Thyroid gland (tissue), 4 donors: ENCODE results near the gene PLCL2.

Experiments
- POLR2A ChIP-seq, 2 donors: fragments of 450-650 bp; IDR thresholded peaks; one replicate each; pipeline ENCODE4 v1.6.1; 2017; ENCODE audit warnings: antibody characterized with exemption in 2 of 2, mild to moderate bottlenecking in 2 of 2, moderate library complexity in 1 of 2
- TF ChIP-seq, protein P1 (sequence below), 6 experiments: fragments of 200-600 bp in 3 of 6; fragments of 450-650 bp in 3 of 6; sonication (generic) in 3 of 6; IDR thresholded peaks; one replicate each; pipeline ENCODE4 v1.5.1; 2016 to 2019; ENCODE audit warnings: antibody characterized with exemption in 6 of 6, mild to moderate bottlenecking in 2 of 6, inconsistent platforms in 1 of 6, moderate library complexity in 1 of 6

GRCh38 chr3:16861432-16861831, 23.3 kb upstream of the PLCL2 start:
- TF ChIP-seq, protein P1, sequence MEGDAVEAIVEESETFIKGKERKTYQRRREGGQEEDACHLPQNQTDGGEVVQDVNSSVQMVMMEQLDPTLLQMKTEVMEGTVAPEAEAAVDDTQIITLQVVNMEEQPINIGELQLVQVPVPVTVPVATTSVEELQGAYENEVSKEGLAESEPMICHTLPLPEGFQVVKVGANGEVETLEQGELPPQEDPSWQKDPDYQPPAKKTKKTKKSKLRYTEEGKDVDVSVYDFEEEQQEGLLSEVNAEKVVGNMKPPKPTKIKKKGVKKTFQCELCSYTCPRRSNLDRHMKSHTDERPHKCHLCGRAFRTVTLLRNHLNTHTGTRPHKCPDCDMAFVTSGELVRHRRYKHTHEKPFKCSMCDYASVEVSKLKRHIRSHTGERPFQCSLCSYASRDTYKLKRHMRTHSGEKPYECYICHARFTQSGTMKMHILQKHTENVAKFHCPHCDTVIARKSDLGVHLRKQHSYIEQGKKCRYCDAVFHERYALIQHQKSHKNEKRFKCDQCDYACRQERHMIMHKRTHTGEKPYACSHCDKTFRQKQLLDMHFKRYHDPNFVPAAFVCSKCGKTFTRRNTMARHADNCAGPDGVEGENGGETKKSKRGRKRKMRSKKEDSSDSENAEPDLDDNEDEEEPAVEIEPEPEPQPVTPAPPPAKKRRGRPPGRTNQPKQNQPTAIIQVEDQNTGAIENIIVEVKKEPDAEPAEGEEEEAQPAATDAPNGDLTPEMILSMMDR (IDR thresholded peaks at IDR 0.05): no peak
- TF ChIP-seq POLR2A (IDR thresholded peaks at IDR 0.05): no peak
